WERI-Rb-1 (cell line): Measurements from ENCODE around the gene SASH1.

Source experiments
- DNase-seq: peaks from one replicate; pipeline ENCODE4 v3.0.0-alpha.2; 2020
- H3K27ac ChIP-seq: fragments of 250-450 bp; sonication (Bioruptor Pico); 2 replicates; pipeline ENCODE4 v1.5.1; 2020; ENCODE audit warnings: mild to moderate bottlenecking, moderate library complexity
- H3K27me3 ChIP-seq: fragments of 250-450 bp; sonication (Bioruptor Pico); 2 replicates; pipeline ENCODE4 v1.5.1; 2021; ENCODE audit warnings: mild to moderate bottlenecking, low read depth, moderate library complexity; ENCODE audit not compliant: insufficient read depth, severe bottlenecking
- H3K36me3 ChIP-seq: fragments of 250-450 bp; sonication (Bioruptor Pico); 2 replicates; pipeline ENCODE4 v1.5.1; 2020; ENCODE audit warnings: mild to moderate bottlenecking, moderate library complexity
- H3K4me3 ChIP-seq: 2 replicates; pipeline ENCODE4 v1.5.1; 2011; ENCODE audit warnings: low read depth, mild to moderate bottlenecking, control low read depth, low read length
- H3K9me3 ChIP-seq: fragments of 250-450 bp; sonication (Bioruptor Pico); 2 replicates; pipeline ENCODE4 v1.5.1; 2021; ENCODE audit warnings: mild to moderate bottlenecking, moderate library complexity; ENCODE audit not compliant: severe bottlenecking
- CTCF ChIP-seq: IDR thresholded peaks from 2 replicates; pipeline ENCODE4 v1.5.1; 2011; ENCODE audit warnings: low read depth, mild to moderate bottlenecking, control low read depth, inconsistent platforms, low read length

Gene SASH1

GRCh38 chr6:148332088-148332487 lies 10.6 kb upstream of the SASH1 start:
- H3K27ac ChIP-seq: no peak overlapping the region
- no peaks in the 10 kb centered on the region for H3K27me3 ChIP-seq
- no peak for TF ChIP-seq CTCF
- DNase-seq: no peak
- no peaks in the 10 kb centered on the region for H3K36me3 ChIP-seq
- no peak overlapping the region for H3K4me3 ChIP-seq
- H3K9me3 ChIP-seq: no peaks in the 10 kb centered on the region

- no peak for TF ChIP-seq CTCF
- Histone ChIP-seq H3K27ac (no peak overlapping the region), H3K27me3 (no peaks in the 10 kb centered on the region), H3K36me3 (no peaks in the 10 kb centered on the region), H3K4me3 (no peak overlapping the region), H3K9me3 (no peaks in the 10 kb centered on the region)
- DNase-seq: no peak
These were observed 5.7 kb upstream of the SASH1 start for GRCh38 chr6:148336901-148337300.

- no peaks in the 10 kb centered on the region for H3K9me3 ChIP-seq
- H3K27me3 ChIP-seq: no peaks in the 10 kb centered on the region
- H3K4me3 ChIP-seq: no peak overlapping the region
- no peak for DNase-seq
- H3K36me3 ChIP-seq: no peaks in the 10 kb centered on the region
- no peak for TF ChIP-seq CTCF
- H3K27ac ChIP-seq: no peak overlapping the region
These were observed 2.9 kb upstream of the SASH1 start for GRCh38 chr6:148339766-148340165.

DNA sequence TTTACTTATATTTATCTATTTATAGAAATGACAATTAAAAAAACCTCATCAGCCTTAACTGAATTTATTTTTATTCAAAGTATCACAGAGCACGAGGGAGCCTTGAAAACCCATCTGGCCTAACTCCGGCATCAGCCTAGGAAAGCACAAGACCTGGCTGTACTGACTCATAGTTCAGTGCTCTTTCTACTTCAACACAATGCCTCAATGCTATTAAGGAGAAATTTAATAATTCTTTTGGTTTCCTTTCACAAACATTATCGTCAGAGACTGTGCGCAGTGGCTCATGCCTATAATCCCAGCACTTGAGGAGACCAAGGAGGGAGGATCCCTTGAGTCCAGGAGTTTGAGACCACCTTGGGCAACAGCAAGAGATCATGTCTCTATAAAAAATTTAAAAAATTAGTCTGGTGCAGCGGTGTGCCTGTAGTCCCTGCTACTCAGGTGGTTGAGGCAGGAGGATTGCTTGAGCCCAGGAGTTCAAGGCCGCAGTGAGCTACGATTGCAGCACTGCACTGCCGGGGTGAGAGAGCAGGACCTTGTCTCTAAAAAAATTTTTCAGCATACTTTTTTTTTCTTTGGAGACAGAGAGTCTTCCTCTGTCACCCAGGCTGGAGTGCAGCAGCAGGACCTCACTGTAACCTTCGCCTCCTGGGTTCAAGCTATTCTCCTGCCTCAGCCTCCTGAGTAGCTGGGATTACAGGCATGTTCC lies 1.9 kb upstream of the SASH1 start:
- Histone ChIP-seq H3K4me3 (no peak overlapping the region), H3K9me3 (no peaks in the 10 kb centered on the region), H3K27ac (peak overlapping the region; percentile 32; the same call in 1 of the 2 replicates), H3K27me3 (no peaks in the 10 kb centered on the region), H3K36me3 (no peaks in the 10 kb centered on the region)
- TF ChIP-seq CTCF: no peak
- no peak for DNase-seq

GRCh38 chr6:148342100-148342349 lies 613 bp upstream of the SASH1 start:
- H3K9me3 ChIP-seq: no peaks in the 10 kb centered on the region
- no peaks in the 10 kb centered on the region for H3K27me3 ChIP-seq
- peak overlapping the region; percentile 94 for H3K27ac ChIP-seq
- peak overlapping the region; percentile 59 for H3K4me3 ChIP-seq
- no peak for DNase-seq
- H3K36me3 ChIP-seq: no peaks in the 10 kb centered on the region
- TF ChIP-seq CTCF: no peak
